NB4 (cell line): ENCODE data around the gene ECM2.

Experiments
- CTCF ChIP-seq: IDR thresholded peaks from one replicate; pipeline ENCODE4 v1.5.1; 2012; ENCODE audit warnings: low read depth, low read length
- MAX ChIP-seq: IDR thresholded peaks from 2 replicates; pipeline ENCODE4 v1.6.1; 2011; ENCODE audit warnings: low read depth, low read length
- POLR2A ChIP-seq: IDR thresholded peaks from 2 replicates; pipeline ENCODE4 v1.6.1; 2011; ENCODE audit warnings: mild to moderate bottlenecking; ENCODE audit not compliant: insufficient read length; ENCODE audit errors: extremely low read depth

DNA sequence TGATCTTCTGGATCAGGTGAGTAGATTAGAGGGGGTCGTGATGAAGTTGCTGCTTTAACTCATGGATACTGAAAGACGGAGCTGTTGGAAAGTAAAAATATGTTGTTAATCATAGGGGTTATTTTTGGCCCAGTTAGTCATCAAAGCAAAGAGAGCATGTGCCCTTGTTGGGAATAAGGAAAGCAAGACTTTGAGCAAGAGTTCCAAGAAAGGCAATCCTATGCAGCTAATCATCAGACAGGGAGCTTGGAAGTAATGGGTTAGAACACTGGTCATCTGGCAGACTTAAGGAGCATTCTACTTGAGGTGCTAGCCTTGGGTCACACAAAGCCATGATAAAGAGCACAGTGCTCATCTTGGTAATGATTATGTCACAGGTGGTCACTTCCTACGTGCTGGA is 71.8 kb downstream of the ECM2 start:
- TF ChIP-seq CTCF (no peak), POLR2A (no peak), MAX (no peak)
